Natural killer cell treated with Interleukin-12 subunit alpha and Interleukin-12 subunit beta and Interleukin-15 and Interleukin-18, amount 100 ng/mL, for 72 hours (primary cell): ENCODE results near the gene PRR7. TPM values are rescaled to one million over a fixed set of nuclear protein-coding genes. Genes with fewer than 3 reads are reported as not detected.
"Not testable (repeated sequence)": the region's sequence is repeated elsewhere in the genome, so short reads cannot be mapped to it uniquely, and the experiment has no call there.

Experiments
- ATAC-seq, 2 donors: fragments of 150-1000 bp; cut with Tn5 transposase in 1 of 2; sonication (Bioruptor Pico), chemical (Tn5 transposase) in 1 of 2; 2 replicates each; pipeline ENCODE4 v1.10.0; 2021
- DNase-seq: peaks from one replicate; pipeline ENCODE4 v3.0.0; 2022; ENCODE audit warnings: low spot score
- H3K27ac Mint-ChIP-seq, 2 donors: 1 replicate in 1 of 2; 2 replicates in 1 of 2; pipeline ENCODE4 v1.8.0; 2022; ENCODE audit warnings: mixed read lengths in 2 of 2, mild to moderate bottlenecking in 1 of 2, moderate library complexity in 1 of 2
- H3K27me3 Mint-ChIP-seq, 2 donors: 1 replicate in 1 of 2; 2 replicates in 1 of 2; pipeline ENCODE4 v1.8.0; 2022; ENCODE audit warnings: mixed read lengths in 2 of 2
- H3K36me3 Mint-ChIP-seq: one replicate; pipeline ENCODE4 v1.8.0; 2022; ENCODE audit warnings: mixed read lengths
- H3K4me1 Mint-ChIP-seq, 2 donors: 1 replicate in 1 of 2; 2 replicates in 1 of 2; pipeline ENCODE4 v1.8.0; 2022; ENCODE audit warnings: low read depth in 2 of 2, mixed read lengths in 2 of 2, mild to moderate bottlenecking in 1 of 2
- H3K4me3 Mint-ChIP-seq: one replicate; pipeline ENCODE4 v1.8.0; 2022; ENCODE audit warnings: mixed read lengths
- H3K9me3 Mint-ChIP-seq: 2 replicates; pipeline ENCODE4 v1.8.0; 2022; ENCODE audit warnings: mixed read lengths
- total RNA-seq, 2 donors: library from RNA; stranded (reverse); gene quantifications; one replicate each; pipeline ENCODE4 v1.2.3, GENCODE V29; 2022

Gene PRR7
- total RNA-seq, 2 donors from 2014 or later: 0.83 to 2.6 TPM

GRCh38 chr5:177410575-177410974 is 36.0 kb upstream of the PRR7 start:
- Mint-ChIP-seq H3K4me3 (peak overlapping the region; percentile 55), H3K4me1 (peaks cover 46 to 54% of the 10 kb centered on the region in 2 donors), H3K27ac (peak overlapping the region; percentile 42 to 81)

DNA sequence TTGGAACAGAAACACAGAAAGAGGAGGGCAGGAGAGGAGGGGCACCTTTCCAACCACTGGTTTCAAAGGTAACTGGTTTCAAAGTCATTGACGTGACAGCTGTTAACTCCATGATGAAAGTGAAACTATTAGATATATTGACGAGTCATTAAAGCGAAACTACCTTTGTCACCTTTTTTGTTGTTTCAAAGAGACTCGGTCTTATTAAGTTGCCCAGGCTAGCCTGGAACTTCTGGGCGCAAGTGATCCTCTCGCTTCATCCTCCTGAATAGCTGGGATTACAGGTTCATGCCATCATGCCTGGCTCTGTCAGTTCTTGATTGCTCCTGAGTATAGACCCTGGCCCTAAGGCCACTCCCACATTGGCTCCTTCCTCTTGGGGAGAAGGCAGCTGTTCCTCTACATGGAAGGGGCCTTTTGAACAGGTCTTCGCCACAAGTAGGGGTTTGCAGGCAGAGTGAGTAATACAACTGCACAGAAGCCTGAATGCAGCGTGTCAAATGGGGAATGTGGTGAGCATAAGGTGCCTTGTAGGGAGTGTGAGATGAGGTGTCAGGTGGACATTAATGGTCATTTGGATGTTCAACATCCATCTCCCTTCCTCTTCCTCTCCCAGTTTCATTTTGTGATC is 33.9 kb upstream of the PRR7 start:
- Mint-ChIP-seq H3K9me3 (no peaks in the 10 kb centered on the region), H3K4me1 (peaks cover 32 to 39% of the 10 kb centered on the region in 2 donors), H3K27ac (peak overlapping the region; percentile 41 to 59), H3K27me3 (no peaks in the 10 kb centered on the region), H3K36me3 (no peaks in the 10 kb centered on the region), H3K4me3 (peak overlapping the region; percentile 62)
- DNase-seq: no peak
- ATAC-seq: peak in 1 of 2 donors; percentile 57

More at GRCh38 chr5:177410575-177410974, 36.0 kb upstream of the PRR7 start:
- ATAC-seq: peak; percentile 70
- Mint-ChIP-seq H3K27me3 (no peaks in the 10 kb centered on the region), H3K36me3 (no peaks in the 10 kb centered on the region), H3K9me3 (no peaks in the 10 kb centered on the region)
- no peak for DNase-seq

DNA sequence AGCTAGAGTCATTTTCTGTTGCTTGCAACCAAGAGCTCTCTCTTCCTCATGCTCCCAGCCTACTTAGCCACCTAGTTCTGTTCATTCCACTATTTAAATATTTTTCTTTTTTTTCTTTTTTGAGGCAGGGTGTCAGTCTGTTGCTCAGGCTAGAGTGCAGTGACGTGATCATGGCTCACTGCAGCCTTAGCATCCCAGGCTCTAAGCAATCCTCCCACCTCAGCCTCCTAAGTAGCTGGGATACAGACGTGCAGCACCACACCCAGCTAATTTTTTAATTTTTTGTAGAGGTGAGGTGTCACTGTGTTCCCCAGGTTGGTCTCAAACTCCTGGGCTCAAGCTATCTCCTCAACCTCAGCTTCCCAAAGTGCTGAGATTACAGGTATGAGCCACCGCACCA is 32.1 kb upstream of the PRR7 start:
- Mint-ChIP-seq H3K36me3 (no peaks in the 10 kb centered on the region), H3K4me1 (peaks cover 27 to 32% of the 10 kb centered on the region in 2 donors), H3K4me3 (no peak overlapping the region), H3K9me3 (no peaks in the 10 kb centered on the region), H3K27me3 (no peaks in the 10 kb centered on the region), H3K27ac (peak overlapping the region; percentile 4 to 33)
- ATAC-seq: no peak
- DNase-seq: no peak

GRCh38 chr5:177417081-177417480 is 29.5 kb upstream of the PRR7 start:
- not testable (repeated sequence) for DNase-seq, H3K27me3 Mint-ChIP-seq, ATAC-seq, H3K4me3 Mint-ChIP-seq, H3K27ac Mint-ChIP-seq, H3K9me3 Mint-ChIP-seq, H3K36me3 Mint-ChIP-seq
- peaks cover 11 to 19% of the 10 kb centered on the region in 2 donors for H3K4me1 Mint-ChIP-seq

GRCh38 chr5:177419046-177419445 is 27.6 kb upstream of the PRR7 start:
- no peaks in the 10 kb centered on the region for H3K27me3 Mint-ChIP-seq
- ATAC-seq (no peak), DNase-seq (no peak)
- H3K36me3 Mint-ChIP-seq: no peaks in the 10 kb centered on the region
- no peaks in the 10 kb centered on the region for H3K9me3 Mint-ChIP-seq
- no peak overlapping the region for H3K27ac Mint-ChIP-seq
- no peak overlapping the region for H3K4me3 Mint-ChIP-seq
- peaks cover under 1 to 2% of the 10 kb centered on the region in 2 donors for H3K4me1 Mint-ChIP-seq

DNA sequence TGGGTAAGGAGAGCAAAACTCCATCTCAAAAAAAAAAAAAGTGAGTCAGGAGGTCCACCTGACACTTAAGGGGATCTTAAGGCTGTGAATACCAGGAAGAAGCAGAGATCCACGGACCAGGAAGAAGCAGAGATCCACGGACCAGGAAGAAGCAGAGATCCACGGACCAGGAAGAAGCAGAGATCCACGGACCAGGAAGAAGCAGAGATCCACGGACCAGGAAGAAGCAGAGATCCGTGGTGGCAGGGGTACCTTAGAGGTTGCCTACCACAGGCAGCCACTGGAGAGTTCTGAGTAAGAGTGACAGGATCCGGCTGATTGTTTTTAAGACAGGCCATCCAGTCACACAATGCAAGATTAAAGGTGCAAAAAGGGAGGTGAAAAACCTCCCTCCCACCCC is 26.1 kb upstream of the PRR7 start:
- peaks cover 9 to 12% of the 10 kb centered on the region in 2 donors for H3K4me1 Mint-ChIP-seq
- not testable (repeated sequence) for ATAC-seq, H3K27ac Mint-ChIP-seq, H3K4me3 Mint-ChIP-seq, H3K36me3 Mint-ChIP-seq, H3K27me3 Mint-ChIP-seq, H3K9me3 Mint-ChIP-seq, DNase-seq

- no peak for DNase-seq
- no peak overlapping the region for H3K27ac Mint-ChIP-seq
- no peak for ATAC-seq
- no peaks in the 10 kb centered on the region for H3K36me3 Mint-ChIP-seq
- H3K9me3 Mint-ChIP-seq: no peaks in the 10 kb centered on the region
- H3K4me3 Mint-ChIP-seq: no peak overlapping the region
- H3K4me1 Mint-ChIP-seq: peaks cover 12 to 19% of the 10 kb centered on the region in 2 donors
- no peaks in the 10 kb centered on the region for H3K27me3 Mint-ChIP-seq
Measured at GRCh38 chr5:177421062-177421798, 25.4 kb upstream of the PRR7 start.

- Mint-ChIP-seq H3K27ac (peak overlapping the region in 1 of 2 donors; percentile 92), H3K27me3 (no peaks in the 10 kb centered on the region), H3K36me3 (no peaks in the 10 kb centered on the region), H3K4me3 (no peak overlapping the region), H3K4me1 (peaks cover 21 to 30% of the 10 kb centered on the region in 2 donors), H3K9me3 (no peaks in the 10 kb centered on the region)
- DNase-seq (no peak), ATAC-seq (no peak)
Measured at GRCh38 chr5:177423671-177424070, 22.9 kb upstream of the PRR7 start.

DNA sequence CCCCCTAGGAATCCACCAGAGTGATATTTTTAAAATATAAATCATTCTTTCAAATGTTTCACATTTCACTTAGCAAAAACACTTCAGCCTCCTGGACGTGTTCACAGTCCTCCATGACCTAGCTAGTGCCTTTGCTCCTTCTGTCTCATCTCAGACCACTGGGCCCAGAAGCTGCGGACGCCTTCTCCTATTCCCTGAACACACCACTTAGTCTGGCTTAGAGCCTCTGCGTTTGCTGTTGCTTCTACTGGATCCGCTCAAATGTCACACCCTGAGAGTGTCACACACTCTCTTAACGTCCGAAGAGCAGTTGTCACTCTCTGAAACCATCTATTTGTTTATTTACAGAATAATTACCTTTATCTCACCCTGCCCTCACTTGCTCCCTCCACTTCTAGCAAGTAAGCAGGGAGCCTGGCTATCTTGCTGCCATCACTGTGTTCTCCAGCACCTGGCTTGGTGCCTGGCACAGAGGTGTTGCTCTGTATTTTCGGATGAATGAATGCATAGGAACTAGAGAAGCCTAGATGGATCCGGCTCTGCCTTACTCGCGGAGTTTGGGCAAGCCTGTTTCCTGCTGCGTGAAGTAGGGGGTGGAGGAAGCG is 21.3 kb upstream of the PRR7 start:
- H3K4me3 Mint-ChIP-seq: peak overlapping the region; percentile 88
- ATAC-seq: no peak
- peak overlapping the region; percentile 92 for H3K27ac Mint-ChIP-seq
- H3K9me3 Mint-ChIP-seq: no peaks in the 10 kb centered on the region
- no peaks in the 10 kb centered on the region for H3K27me3 Mint-ChIP-seq
- DNase-seq: no peak
- H3K4me1 Mint-ChIP-seq: peaks cover 36 to 46% of the 10 kb centered on the region in 2 donors
- H3K36me3 Mint-ChIP-seq: no peaks in the 10 kb centered on the region

DNA sequence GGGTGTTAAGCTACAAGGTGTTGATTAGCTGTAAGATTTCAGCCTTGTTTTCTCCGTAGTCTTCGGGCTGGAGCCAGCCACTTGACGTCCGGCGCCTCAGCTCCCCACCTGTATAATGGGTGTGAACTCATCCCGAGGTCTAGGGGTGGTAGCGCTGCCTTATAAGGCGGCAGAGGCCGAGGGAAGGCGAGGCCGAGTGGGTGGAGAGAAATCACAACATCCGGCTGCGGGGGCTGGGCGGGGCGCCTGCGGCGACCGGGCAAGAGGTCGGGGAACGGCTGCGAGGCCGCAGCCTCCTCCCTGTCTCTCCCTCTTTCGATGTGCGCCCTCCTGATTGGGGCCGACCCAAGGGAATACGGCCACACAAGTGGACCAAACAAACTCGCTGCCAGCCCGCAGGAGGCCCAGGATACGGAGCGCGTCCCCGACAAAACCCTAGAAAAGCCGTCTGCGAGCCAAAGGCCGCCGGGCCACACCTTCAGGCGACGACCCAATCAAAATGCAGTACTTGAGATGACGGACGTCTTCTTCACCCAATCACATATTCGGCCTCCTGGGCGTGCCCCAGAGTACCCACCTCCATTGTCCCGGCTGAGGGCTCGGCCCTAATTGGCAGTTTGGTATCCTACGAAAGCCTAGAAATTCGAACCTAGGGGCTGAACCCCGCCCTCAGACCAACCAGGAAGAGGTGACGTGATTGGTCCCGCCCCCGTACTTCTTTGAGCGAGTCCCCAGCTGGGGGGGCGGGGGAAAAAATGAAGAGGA is 20.6 kb upstream of the PRR7 start:
- Mint-ChIP-seq H3K36me3 (no peaks in the 10 kb centered on the region), H3K27ac (peak overlapping the region; percentile 92), H3K9me3 (no peaks in the 10 kb centered on the region), H3K4me3 (peak overlapping the region; percentile 88), H3K27me3 (no peaks in the 10 kb centered on the region), H3K4me1 (peaks cover 43 to 53% of the 10 kb centered on the region in 2 donors)
- DNase-seq: peak; percentile 100
- ATAC-seq: peak; percentile 91 to 92

DNA sequence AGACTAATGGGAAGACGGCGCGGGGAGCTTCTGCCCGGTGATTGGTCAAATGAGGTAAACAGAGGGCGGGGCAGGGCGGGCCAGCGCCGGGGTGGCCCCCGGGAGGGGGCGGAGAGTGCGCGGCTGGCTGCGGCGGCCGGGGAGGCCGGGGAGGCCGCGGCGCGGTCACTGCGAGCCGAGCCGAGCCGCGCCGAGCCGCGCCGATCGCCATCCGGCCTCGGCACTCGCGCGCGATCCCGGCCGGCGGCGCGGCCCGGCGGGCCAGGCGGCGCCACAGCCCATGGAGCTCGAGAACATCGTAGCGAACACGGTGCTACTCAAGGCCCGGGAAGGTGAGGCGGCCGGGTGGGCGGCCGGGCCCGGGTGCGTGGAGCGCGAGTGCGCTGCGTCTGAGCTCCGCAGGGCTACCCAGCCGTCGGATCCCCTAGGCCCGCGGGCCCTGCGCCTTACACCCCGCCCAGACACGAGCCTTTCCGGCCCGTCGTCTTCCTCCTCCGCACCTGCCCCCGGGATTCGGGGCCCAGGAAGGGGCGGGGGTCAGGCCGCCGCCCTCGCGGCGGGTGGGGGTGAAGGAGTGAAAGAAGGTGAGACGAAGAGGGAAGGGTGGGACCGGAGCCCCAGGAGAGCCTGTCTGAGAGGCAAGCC is 19.9 kb upstream of the PRR7 start, which contains the start of gene GRK6:
Gene GRK6, plus strand, starts transcription at position 111 of the 645 bp plus-strand sequence. Its CDS starts 170 bp downstream, at position 281.
- ATAC-seq (peak; percentile 0 to 10), DNase-seq (peak; percentile 74)
- Mint-ChIP-seq H3K36me3 (no peaks in the 10 kb centered on the region), H3K9me3 (no peaks in the 10 kb centered on the region), H3K27me3 (no peaks in the 10 kb centered on the region), H3K4me1 (peaks cover 49 to 60% of the 10 kb centered on the region in 2 donors), H3K4me3 (peak within 1 kb of the TSS; percentile 90), H3K27ac (peak within 1 kb of the TSS; percentile 92)

- Mint-ChIP-seq H3K27me3 (no peaks in the 10 kb centered on the region), H3K4me3 (peak overlapping the region; percentile 90), H3K4me1 (peaks cover 53 to 65% of the 10 kb centered on the region in 2 donors), H3K36me3 (no peaks in the 10 kb centered on the region), H3K9me3 (no peaks in the 10 kb centered on the region), H3K27ac (peak overlapping the region; percentile 92)
- ATAC-seq: no peak
- no peak for DNase-seq
Measured at GRCh38 chr5:177427211-177427822, 19.3 kb upstream of the PRR7 start.
